GM21717 (cell line): ENCODE data around the gene SLC1A4.

Experiments
- ATAC-seq: cut with Tn5 transposase; IDR thresholded peaks from one replicate; pipeline ENCODE4 v1.9.1; 2021; ENCODE audit warnings: mild to moderate bottlenecking, moderate library complexity; ENCODE audit not compliant: unreplicated experiment

Gene SLC1A4

GRCh38 chr2:64989126-64989981 lies at the start of gene SLC1A4:
Gene SLC1A4 (plus strand): TSS chr2:64989399. CDS start chr2:64989644, 245 bp downstream.
- peak; percentile 70 for ATAC-seq

- no peak for ATAC-seq
These were observed 48.1 kb upstream of the SLC1A4 start for GRCh38 chr2:64941143-64941542.

GRCh38 chr2:64941801-64942200 lies 47.4 kb upstream of the SLC1A4 start:
- ATAC-seq = no peak

- no peak for ATAC-seq
These were observed 46.5 kb upstream of the SLC1A4 start for GRCh38 chr2:64942693-64943092.

- no peak for ATAC-seq
These were observed 45.6 kb upstream of the SLC1A4 start for GRCh38 chr2:64943387-64944150.

- ATAC-seq = no peak
These were observed 44.7 kb upstream of the SLC1A4 start for GRCh38 chr2:64944484-64944883.

GRCh38 chr2:64945973-64946768 lies 43.0 kb upstream of the SLC1A4 start:
- ATAC-seq = peak; percentile 88

GRCh38 chr2:64946769-64947247 lies 42.4 kb upstream of the SLC1A4 start:
- no peak for ATAC-seq

- no peak for ATAC-seq
These were observed 41.3 kb upstream of the SLC1A4 start for GRCh38 chr2:64947885-64948284.

- ATAC-seq = no peak
These were observed 38.7 kb upstream of the SLC1A4 start for GRCh38 chr2:64950226-64951160.

GRCh38 chr2:64951306-64951953 lies 37.8 kb upstream of the SLC1A4 start:
- ATAC-seq = no peak

GRCh38 chr2:64952096-64952495 lies 37.1 kb upstream of the SLC1A4 start:
- ATAC-seq = no peak

GRCh38 chr2:64952511-64953482 lies 36.4 kb upstream of the SLC1A4 start:
- ATAC-seq = no peak

GRCh38 chr2:64955467-64955866 lies 33.7 kb upstream of the SLC1A4 start:
- no peak for ATAC-seq

GRCh38 chr2:64957109-64957903 lies 31.9 kb upstream of the SLC1A4 start:
- ATAC-seq = no peak

GRCh38 chr2:64958556-64958955 lies 30.6 kb upstream of the SLC1A4 start:
- ATAC-seq = no peak

GRCh38 chr2:64960819-64961218 lies 28.4 kb upstream of the SLC1A4 start:
- ATAC-seq = no peak
